Hematopoietic multipotent progenitor cell treated with erythropoietin and hydrocortisone succinate and interleukin-3 and kit ligand, for 17 days (in vitro differentiated cells): ENCODE results near the gene CKAP4.
A peak's percentile ranks its signal among the peaks of the same experiment; 100 is the strongest.
"Not testable (repeated sequence)": the region's sequence is repeated elsewhere in the genome, so short reads cannot be mapped to it uniquely, and the experiment has no call there.

Source experiments
- DNase-seq: peaks from one replicate; pipeline ENCODE4 v3.0.0-alpha.2; 2015; ENCODE audit warnings: low spot score

CKAP4 gene, protein sequence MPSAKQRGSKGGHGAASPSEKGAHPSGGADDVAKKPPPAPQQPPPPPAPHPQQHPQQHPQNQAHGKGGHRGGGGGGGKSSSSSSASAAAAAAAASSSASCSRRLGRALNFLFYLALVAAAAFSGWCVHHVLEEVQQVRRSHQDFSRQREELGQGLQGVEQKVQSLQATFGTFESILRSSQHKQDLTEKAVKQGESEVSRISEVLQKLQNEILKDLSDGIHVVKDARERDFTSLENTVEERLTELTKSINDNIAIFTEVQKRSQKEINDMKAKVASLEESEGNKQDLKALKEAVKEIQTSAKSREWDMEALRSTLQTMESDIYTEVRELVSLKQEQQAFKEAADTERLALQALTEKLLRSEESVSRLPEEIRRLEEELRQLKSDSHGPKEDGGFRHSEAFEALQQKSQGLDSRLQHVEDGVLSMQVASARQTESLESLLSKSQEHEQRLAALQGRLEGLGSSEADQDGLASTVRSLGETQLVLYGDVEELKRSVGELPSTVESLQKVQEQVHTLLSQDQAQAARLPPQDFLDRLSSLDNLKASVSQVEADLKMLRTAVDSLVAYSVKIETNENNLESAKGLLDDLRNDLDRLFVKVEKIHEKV

DNA sequence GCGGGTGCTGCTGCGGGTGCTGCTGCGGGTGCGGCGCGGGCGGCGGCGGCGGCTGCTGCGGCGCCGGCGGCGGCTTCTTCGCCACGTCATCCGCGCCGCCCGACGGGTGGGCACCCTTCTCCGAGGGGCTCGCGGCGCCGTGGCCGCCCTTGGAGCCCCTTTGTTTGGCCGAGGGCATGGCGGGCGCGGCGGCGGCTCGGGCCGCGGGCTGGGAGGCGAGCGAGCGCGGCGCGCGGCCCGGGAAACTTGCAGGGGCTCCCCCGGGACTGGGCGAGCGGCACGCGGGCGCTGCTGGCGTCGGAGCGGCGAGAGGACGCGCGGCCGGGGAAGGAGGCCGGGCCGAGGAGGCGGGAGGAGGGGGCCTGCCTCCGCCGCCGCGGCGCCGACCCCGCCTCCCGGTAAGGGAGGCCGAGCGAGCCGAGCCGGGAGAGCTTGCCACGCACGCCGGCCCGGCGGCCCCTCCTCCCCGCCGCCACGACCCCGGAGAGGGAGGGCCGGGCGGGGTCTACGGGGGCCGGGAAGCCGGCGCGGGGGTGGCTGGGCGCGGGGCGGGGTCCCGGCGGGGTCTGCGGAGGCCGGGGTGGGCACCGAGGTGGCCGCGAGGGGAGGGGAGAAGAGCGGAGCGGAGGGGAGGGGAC is at the start of gene CKAP4:
Gene CKAP4, minus strand, starts transcription at position 347 of the 638 bp plus-strand sequence. Its CDS starts 169 bp downstream, at position 178.
- no peak for DNase-seq

DNA sequence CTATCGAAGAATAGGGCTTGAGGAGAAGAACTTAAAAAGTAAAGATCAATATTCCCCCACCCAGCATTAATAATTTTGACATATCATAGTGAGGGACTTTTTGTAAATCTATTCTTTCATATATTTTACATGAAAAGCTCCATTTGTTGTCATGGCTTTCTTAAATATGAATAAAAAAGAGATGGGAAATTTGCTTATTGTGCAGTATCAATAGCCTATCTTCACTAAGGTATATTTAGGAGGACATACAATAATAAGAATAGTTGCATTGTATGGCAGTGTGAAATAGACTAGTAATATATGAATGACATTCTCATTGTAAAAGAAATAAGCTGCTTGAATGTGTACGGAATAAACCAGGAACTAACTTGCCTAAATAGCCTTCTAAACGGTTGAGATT is 49.3 kb upstream of the CKAP4 start:
- DNase-seq: no peak

DNA sequence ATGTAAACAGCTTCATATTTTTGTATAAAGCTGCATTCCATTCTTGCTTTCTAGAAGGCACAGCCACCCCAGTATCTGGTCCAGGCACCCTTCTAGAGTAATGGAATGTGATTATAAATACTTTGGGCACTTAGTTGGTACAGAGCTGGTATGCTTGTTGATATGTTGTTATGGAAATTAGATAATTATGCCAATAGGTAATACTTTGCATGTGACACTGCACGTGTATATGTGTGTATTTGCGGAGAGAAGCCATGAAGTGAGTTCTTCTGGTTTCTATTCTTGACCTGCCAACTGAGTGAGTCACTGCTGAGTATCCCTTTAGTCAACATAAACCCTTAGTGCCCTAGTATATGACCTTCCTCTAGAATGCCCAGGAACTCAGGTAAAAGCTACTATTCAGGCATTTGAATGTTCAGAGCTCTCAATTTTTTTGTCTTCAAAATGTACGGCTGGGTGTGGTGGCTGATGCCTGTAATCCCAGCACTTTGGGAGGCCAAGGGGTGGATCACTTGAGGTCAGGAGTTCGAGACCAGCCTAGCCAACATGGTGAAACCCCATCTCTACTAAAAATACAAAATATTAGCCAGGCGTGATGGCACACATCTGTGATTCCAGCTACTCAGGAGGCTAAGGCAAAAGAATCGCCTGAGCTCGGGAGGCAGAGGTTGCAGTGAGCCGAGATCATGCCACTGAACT is 48.5 kb upstream of the CKAP4 start:
- no peak for DNase-seq

DNA sequence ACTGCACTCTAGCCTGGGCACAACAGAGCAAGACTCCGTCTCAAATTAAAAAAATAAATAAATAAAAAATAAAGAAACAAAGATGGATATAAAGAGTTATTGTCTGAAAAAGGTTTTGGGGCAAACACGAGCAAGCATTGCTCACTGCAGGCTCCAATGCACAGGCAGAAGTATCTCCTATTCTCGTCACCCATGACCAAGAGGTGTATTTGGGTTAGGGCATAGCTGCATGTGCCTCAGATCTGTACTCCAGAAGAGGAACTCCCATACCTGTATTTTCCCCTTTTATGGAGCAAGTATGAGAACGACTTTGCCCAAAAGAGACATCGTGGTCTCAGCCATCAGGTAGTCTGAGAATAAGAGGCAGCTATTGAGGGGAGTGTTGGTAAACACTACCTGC is 44.5 kb upstream of the CKAP4 start:
- DNase-seq: no peak

DNA sequence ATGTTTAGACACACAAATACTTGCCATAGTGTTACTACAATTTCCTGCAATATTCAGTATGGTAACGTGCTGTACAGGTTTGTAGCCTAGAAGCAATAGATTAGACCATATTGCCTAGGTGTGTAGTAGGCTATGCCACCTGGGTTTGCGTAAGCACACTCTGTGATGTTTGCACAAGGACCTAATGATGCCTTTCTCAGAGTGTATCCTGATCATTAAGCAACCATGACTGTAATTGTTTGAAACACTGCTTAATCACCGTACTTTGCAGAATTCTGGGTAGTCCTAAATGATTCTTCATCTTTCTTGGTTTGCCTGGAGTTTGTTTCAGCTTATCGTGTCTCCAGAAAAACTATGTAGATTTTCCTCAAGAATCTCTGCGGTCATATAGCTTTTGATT is 43.5 kb upstream of the CKAP4 start:
- no peak for DNase-seq

DNA sequence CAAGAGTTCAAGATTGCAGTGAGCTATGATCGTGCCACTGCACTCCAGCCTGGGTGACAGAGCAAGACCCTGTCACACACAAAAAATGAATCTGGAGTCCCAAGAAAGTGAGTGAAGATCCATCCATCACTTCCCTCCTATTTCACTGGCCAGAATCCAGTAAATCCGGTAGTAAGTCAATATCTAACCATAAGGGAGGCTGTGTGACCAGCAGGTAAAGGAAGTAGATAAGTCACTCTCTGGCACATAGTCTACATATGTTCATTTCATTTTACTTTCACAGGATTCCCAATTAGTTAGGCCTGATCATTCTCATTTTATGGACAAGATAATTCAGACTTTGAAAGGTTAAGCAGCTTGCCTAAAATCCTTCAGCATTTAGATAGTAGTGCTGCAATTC is 42.8 kb upstream of the CKAP4 start:
- DNase-seq: no peak

DNA sequence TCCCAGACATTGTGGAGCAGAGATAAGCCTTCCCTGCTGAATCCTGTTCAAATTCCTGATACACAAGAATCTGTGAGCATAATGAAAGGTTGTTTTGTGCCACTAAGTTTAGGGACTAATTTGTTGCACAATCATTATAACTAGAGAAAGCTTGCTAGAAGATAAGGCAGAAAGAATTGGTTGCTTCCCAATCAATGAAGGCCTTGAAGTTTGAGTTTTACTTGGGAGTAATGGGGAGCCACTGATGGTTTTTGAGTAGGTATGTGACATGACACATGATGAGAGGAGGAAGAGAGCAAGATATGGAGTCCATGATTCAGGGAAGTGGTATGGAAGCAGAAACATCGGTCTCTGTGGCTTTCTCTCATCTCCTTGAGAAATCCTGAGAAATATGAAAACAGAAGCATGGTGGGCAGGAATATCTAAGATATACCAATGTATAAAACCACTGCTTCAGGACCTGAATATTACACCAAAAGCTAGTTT is 41.4 kb upstream of the CKAP4 start:
- DNase-seq: no peak

DNA sequence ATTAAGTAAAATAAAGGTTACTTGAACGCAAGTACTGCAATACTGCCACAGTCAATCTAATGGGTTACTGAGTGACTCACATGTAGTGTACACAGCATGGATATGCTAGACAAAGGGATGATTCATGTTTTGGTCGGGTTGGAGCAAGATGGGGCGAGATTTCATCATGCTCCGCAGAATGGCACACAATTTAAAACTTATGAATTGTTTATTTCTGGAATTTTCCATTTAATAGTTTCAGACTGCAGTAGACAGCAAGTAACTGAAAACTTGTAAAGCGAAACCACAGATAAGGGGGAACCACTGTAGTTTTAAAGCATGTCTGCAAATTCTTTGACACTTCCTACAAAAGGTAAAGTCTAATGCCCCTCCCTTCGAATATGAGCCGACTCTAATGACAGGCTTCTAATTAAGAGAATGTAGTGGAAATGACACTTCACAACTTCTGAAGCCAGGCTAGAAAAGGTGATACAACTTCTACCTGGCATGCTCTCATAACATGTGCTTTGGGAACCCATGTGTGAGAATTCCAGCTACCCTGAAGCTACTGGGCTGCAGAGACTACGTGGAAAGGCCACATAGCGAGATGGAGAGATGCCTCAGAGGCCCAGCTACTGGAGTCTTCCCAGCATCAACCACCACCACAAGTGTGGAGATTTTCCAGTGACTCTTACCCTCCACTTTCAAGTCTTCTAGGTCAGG is 40.8 kb upstream of the CKAP4 start:
- DNase-seq: no peak

DNA sequence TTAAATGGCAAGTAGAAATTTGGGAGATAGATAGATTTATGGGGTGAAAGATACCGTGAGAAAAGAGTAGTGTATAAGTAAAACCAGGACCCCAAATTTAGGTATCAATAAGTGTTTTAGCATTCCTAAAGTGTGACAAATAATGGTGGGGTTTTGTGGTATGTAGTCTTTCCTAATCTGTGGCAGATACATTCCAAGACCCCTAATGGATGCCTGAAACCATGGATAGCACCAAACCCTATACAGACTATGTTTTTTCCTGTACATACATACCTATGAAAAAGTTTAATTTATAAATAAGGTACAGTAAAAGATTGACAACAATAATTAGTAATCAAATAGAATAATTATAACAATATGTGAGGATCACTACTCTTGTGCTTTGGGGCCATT is 40.3 kb upstream of the CKAP4 start:
- DNase-seq: no peak

DNA sequence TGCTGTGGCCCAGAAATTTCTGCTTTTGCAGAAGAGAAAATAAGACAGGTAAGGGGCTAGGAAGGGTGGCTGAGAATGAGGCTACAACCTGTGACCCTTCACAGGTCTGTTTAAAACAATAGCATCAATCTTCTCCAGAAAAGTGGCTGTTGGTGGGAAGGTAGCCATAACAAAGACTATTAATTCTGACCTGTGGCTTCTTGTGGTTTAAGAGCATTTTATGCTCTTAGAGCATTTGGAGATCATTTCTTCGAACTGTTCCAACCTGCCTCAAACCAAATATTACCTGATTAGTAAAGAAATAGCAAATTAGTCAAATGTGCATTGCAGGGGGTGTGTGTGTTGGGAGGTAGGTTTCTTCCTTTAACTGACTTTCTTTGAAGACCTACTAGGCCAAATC is 39.5 kb upstream of the CKAP4 start:
- no peak for DNase-seq

DNA sequence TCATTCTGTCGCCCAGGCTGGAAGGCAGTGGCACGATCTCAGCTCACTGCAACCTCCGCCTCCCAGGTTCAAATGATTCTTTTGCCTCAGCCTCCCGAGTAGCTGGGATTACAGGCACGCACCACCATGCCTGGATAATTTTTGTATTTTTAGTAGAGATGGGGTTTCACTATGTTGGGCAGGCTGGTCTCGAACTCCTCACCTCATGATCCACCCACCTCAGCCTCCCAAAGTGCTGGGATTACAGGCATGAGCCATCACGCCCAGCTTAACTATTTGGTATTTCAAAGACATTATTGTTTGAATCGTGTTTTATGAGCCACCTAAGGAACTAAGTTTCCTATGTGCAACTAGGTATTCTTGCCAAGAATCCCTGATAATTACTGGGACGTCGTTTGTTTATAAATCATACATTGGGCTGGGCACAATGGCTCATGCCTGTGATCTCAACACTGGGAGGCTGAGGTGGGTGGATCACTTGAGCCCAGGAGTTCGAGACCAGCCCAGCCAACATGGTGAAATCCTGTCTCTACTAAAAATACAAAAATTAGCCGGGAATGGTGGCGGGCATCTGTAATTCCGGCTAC is 38.8 kb upstream of the CKAP4 start:
- DNase-seq: not testable (repeated sequence)

DNA sequence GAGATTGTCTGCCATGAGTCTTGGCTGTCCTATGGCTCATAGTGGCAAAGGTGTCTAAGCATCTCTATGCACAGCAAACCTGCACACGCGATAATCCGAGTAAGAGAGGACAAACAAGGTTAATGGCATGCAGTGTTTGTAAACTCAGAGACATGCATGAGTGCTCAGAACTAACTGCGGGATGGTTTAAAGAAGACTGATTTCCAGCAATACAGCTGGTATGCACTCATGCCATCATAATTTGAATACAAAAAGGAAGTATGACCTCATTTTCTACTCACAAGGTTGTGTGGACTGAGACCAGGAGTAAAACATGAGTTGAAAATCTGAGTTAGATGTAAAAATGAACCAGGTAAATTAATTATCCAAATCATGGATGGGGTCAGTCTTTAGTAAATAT is 38.2 kb upstream of the CKAP4 start:
- no peak for DNase-seq

DNA sequence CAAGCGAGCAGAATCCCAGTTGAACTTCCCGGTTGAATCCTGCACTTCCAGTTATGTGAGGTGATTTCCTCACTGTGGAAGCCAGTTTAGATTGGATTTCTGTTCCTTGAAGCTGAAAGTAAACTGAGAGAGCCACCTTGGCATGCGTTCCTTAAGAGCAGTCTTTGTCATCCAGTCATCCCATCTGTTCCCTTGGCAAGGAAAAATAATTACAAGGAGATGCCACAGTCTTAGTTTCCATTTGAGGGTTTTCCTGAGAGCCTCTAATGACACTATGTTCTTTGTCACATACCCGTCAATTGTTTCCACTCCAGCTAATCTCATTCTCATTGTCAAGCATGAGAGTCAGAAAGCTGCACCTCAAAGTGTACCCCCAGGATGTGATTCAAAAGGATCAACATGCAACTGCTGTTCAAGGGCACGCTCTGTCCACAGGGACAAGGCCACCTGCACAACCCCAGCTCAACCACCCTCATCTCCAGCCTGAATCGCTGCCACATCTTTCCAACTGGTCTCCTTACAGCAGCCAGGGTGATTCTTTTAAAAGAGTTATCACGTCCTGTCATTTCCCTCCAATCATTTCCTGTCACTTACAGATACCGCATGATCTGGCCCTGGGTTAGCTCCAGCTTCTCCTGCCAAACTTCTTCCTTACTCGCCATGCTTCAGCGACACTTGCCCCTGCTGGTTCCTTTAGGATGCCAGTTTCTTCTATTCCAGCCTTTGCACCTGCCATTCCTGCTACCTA is 36.7 kb upstream of the CKAP4 start:
- no peak for DNase-seq

DNA sequence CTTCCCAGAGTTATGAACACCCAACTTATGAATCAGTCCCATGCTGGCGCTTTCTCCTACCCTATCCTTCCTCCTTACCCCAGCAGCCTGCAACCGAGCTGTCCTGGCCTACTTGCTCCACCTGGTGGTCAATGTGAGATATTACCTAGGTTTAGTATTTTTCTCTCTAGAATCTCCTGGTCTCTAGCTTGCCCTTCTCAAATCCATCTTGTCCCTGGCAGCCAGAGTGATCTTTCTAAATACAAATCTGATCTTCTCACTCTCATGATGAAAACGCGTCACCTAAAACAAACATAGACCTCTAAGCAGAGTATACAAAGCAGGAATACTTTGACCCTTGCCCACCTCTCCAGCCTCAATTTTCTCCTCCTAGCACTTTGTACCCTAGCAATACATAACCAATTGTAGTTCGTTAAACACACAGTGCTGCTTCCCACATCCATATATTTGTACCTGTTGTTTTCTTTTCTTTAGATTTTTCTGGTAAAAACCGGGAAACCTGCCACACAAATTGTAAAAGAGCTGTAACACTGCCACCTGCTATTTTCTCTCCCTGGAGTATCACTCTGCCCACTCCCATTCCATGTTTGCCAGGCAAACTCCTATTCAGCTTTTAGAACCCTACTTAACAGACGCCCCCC is 34.8 kb upstream of the CKAP4 start:
- DNase-seq: peak; percentile 93

DNA sequence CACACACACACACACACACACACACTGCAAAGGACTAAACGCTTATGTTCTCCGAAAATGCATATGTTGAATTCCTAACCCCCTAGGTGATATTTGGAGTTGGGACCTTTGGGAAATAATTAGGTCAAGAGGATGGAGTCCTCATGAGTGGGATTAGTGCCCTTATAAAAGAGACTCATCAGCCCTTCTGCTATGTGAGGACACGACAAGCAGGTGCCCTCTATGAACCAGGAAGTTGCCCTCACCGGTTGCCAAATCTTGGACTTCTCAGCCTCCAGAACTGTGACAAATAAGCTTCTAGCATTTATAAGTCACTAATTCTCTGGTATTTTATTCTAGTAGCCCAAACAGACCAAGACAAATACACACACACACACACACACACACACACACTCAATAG is 34.0 kb upstream of the CKAP4 start:
- DNase-seq: no peak

DNA sequence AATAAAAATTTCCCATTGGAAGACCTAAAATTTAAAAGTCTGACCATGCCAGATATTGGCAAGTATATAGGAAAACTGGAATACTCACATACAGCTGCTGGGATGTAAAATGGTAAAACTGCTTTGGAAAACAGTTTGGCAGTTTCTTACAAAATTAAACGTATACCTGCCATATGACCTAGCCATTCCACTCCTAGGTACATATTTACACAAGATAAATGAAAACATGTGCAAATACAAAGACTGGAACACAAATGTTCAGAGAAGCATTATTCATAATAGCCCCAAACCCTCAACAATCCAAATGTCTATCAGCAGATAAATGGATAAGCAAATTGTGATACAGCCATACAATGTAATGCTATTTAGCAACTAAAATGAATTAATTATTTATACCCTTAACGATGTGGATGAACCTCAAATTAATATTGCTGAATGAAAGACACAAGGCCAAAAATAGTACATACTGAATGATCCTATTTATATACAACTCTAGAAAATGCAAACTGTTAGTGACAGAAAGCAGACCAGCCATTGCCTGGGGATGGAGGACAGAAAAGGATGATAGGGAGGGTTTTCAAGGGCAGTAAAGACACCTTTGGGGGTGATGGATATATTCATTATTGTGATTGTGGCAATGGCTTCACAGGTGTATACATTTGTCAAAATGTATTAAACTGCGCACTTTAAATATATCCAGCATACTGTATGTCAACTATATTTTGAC is 33.4 kb upstream of the CKAP4 start:
- DNase-seq: no peak

DNA sequence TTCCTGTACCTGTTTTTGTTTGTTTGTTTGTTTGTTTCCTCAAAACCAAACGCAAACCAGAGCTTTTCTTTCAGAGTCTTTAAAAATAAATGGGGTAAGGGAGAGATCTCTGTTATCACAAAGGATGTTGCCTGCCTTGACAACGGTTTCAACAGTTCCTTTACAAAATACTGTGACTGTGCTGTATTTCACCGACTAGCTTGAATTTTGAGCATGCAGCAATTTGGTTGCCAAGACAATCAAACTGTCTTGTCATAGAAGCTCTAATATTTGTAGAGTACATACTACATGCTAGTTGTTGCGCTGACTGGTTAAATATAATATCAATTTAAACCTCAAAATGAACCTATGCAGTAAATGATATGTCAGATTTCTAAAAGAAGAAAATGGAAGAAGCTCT is 32.3 kb upstream of the CKAP4 start:
- no peak for DNase-seq

DNA sequence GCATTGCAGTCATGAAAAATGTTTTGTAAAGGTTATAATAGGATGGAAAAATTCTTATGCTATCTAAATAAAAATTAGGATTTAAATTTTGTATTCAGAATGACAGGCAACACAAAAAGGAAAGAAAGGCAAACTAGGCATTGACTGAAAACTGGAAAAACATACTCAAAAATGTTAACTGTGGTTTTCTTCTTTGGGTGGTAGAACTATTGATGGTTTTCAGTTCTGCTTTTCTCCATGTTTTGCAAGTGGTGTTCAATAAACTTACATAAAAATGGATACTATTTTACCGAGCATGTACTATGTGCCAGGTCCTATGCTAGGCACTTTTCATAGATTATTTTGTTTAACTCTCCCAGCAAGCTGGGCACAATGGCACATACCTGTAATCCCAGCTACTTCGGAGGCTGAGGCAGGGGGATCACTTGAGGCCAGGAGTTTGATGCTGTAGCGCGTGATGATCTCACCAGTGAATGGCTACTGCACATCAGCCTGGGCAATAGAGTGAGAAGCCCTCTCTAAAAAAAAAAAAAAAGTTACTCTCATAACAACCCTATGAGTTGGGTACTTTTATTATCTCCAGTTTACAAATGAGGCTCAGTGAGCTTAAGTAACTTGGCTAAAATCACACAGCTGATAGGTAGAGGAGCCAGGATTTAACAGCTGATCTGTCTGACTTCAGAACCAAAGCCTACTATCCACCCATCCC is 28.4 kb upstream of the CKAP4 start:
- DNase-seq: no peak

DNA sequence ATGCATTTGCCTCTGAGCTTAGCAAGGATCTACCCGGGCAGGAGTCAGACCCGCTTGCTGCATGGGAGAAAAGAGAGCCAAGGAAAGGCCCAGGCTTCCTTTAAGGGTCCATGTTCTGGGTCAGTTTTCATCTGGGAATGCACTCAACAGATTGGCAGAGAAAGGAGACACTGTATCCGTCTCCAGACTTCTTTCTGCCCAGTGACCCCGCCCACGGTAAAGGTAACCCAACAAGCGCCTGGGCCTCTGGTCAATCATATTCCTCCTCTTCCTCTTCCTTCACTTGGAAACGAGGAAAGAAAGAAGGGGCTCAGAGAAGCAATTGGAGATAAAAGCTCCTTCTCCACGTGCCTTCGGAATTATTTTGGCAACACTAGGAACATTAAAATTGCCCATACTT is 27.6 kb upstream of the CKAP4 start:
- DNase-seq: no peak
